ENCODE data around the gene HEXIM1. TPM values are rescaled to one million over a fixed set of nuclear protein-coding genes. Genes with fewer than 3 reads are reported as not detected.
A peak's percentile ranks its signal among the peaks of the same experiment; 100 is the strongest.
"Not testable (repeated sequence)": the region's sequence is repeated elsewhere in the genome, so short reads cannot be mapped to it uniquely, and the experiment has no call there.

The HEXIM1 gene
- total RNA-seq, 2 donors from 2014 or later: 27.8 to 31.7 TPM

DNA sequence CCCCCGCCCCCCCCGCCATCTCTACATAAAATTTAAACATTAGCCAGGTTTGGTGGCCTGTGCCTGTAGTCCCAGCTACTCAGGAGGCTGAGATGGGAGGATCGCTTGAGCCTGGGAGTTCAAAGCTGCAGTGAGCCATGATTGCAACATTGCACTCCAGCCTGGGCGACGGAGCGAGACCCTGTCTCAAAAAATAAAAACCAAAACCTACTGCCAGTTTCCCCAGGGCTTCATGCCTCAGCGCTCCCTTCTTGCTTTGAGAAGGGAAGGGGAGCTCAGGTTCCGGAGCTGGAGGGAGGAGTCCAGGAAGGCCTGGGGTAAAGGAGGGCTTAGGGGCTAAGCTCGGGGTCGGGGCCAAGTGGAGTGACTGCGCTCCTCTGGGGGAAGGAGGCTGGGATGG, 36.4 kb upstream of the HEXIM1 start:
- intact Hi-C loops (cut with DNase I): no loop called here
- DNase-seq: no peak
- ATAC-seq: no peak

- ATAC-seq (no peak), DNase-seq (no peak)
Observed at GRCh38 chr17:45112559-45113423, 35.5 kb upstream of the HEXIM1 start.

DNA sequence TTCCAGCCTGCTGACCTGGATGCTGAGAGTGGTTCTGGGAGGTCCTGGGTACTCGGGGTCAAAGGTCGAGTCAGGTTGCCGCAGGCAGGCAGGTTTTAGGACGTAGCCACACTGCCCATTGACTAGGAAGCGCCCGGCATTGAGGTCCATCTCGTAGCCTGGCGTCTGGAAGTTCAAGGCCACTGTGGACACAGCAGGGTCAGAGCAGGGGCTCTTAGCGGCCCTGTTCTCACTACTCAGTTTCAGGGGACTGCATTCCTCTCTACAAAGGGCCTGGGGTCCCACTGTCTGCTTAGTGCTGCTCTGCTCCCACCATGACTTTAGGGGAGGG, 34.9 kb upstream of the HEXIM1 start:
- DNase-seq (no peak), ATAC-seq (no peak)
- intact Hi-C loops (cut with DNase I): no loop called here

More at GRCh38 chr17:45112559-45113423, 35.5 kb upstream of the HEXIM1 start:
- intact Hi-C loops (cut with DNase I): no loop called here

- ATAC-seq (no peak), DNase-seq (no peak)
- intact Hi-C loops (cut with DNase I): no loop called here
Observed at GRCh38 chr17:45114117-45114932, 34.0 kb upstream of the HEXIM1 start.

GRCh38 chr17:45115015-45115625, 33.2 kb upstream of the HEXIM1 start:
- intact Hi-C loops (cut with DNase I): no loop called here
- DNase-seq (no peak), ATAC-seq (no peak)

- intact Hi-C loops (cut with DNase I): no loop called here
- DNase-seq: no peak
- no peak for ATAC-seq
Observed at GRCh38 chr17:45115871-45116270, 32.4 kb upstream of the HEXIM1 start.

GRCh38 chr17:45116434-45117016, 31.8 kb upstream of the HEXIM1 start:
- ATAC-seq: no peak
- no peak for DNase-seq
- intact Hi-C loops (cut with DNase I): no loop called here

GRCh38 chr17:45117334-45117733, 30.9 kb upstream of the HEXIM1 start:
- no peak for ATAC-seq
- intact Hi-C loops (cut with DNase I): no loop called here
- DNase-seq: no peak

GRCh38 chr17:45117848-45118646, 30.2 kb upstream of the HEXIM1 start:
- intact Hi-C loops (cut with DNase I): no loop called here
- no peak for DNase-seq
- no peak for ATAC-seq

GRCh38 chr17:45118691-45119090, 29.6 kb upstream of the HEXIM1 start:
- intact Hi-C loops (cut with DNase I): no loop called here
- ATAC-seq (no peak), DNase-seq (no peak)

DNA sequence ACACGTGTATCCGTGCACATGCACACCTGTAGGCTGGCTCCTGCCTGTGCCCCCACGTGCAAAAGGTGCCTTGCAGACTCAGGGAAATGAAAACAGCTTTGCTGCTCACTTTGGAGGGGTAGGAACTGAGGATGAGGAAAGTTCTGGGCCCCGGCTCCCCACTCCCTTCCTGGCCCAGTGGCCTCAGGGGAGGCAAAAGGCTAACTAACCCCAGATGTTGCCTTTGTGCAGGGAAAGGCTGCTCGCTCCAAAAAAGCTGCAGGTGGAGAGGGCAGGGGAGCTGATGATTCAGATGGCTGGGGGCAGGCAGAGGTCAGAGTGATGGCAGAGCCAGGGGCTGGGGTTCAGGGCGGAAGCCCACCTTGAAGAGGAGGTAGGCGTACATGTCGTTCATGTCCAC, 28.3 kb upstream of the HEXIM1 start:
- DNase-seq: no peak
- intact Hi-C loops (cut with DNase I): no loop called here

GRCh38 chr17:45120558-45120957, 27.7 kb upstream of the HEXIM1 start:
- no peak for DNase-seq
- ATAC-seq: no peak
- intact Hi-C loops (cut with DNase I): no loop called here

More for the DNA sequence above, 28.3 kb upstream of the HEXIM1 start:
- ATAC-seq: no peak

DNA sequence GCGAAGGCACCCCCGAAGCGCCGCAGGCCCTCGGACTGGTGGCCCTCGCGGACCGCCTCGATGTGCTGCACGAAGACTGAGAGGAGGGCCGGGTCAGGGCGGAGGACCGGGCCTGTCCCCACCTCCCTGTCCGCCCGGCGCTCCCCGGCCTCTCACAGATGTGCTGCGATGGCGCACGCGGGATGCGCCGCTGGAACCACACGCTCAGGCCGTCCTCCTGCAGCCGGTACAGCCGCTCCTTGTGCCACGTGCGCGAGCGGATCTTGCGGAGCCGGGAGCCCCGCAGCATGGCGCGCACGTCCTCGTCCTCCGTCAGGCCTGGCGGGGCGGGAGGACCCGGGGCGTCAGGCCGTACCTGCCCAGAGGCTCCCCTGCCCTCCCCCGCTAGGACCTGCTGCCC, 27.2 kb upstream of the HEXIM1 start:
- ATAC-seq (no peak), DNase-seq (no peak)
- intact Hi-C loops (cut with DNase I): no loop called here

- intact Hi-C loops (cut with DNase I): no loop called here
- ATAC-seq: no peak
Observed at GRCh38 chr17:45123076-45123770, 25.1 kb upstream of the HEXIM1 start.

DNA sequence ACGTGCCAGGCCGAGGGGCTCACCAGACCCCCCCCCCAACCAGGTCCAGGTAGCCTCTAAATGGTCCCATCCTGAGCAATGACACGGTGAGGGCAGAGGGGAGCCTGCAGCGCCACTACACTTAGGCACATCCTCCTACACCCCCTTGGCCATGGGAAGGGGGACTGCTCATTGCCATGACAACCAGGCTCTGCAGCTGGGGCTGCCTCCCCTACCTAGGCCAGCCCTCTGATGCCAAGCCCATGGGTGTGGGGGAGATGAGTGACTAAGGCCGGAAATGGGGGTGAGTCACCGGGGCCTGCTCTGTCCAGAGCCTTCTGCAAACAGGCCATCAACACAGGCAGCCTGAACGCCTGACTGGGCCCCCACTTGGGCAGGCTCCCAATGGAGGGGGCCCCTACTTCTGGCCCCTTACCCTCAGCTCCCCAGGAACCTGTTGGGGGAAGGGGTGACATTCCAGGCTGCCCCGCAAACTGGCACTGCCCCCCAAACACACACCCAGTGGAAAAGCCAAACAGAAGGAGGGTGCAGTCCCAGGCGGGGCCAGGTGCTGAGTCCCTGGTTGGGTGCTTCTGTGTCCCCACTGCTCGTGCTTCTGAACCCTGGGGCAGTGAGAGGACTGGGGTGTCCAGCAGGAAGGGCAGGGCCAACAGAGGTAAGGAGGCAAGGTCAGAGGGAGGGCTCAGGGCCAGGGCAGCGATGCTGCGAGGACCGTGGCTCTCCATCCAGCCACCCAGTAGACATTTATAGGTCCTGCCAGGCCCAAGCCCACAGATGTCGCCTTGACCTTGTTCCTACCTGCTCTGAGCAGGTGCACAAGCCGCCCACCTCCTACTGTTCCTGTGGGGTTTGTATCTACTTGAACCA, 24.1 kb upstream of the HEXIM1 start:
- DNase-seq (peak; percentile 82), ATAC-seq (peak; percentile 28 to 88)
- intact Hi-C loops (cut with DNase I): no loop called here

More at GRCh38 chr17:45123076-45123770, 25.1 kb upstream of the HEXIM1 start:
- DNase-seq: no peak

- DNase-seq; ATAC-seq; intact Hi-C loops (cut with DNase I): not testable (repeated sequence)
Observed at GRCh38 chr17:45124797-45125122, 23.5 kb upstream of the HEXIM1 start.

DNA sequence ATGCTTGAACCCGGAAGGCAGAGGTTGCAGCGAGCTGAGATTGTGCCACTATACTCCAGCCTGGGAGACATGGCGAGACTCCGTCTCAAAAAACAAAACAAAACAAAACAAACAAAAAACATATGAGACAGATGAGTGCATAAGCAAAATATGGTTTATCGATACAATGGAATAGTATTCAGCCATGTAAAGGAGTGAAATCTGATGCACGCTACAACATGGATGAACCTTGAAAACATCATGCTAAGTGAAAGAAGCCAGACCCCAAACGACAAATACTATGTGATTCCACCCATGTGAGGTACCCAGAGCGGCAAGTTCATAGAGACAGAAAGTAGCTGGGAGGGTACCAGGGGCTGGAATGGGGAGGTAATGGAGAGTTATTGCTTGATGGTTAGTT, 22.8 kb upstream of the HEXIM1 start:
- ATAC-seq: no peak
- intact Hi-C loops (cut with DNase I): no loop called here

DNA sequence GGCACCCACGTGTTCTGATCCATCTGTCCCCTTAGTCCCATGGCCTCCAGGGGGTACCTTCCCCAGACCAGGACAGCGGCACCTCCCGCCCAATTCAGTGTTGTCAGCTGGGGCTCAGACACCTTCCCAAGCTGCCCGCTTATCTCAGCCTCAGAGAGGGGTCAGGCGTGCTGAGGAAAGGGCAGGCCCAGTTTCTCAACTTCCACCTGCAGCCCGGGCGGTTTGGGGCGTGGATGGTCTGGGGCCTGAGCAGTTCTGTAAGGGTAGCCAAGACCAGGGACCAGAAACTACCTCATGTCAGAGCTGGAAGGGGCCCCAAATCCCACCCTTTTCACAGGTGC, 21.1 kb upstream of the HEXIM1 start:
- intact Hi-C loops (cut with DNase I): no loop called here
- DNase-seq (no peak), ATAC-seq (peak in 1 of 2 donors; percentile 1)

More for the DNA sequence above, 22.8 kb upstream of the HEXIM1 start:
- no peak for DNase-seq

All from left cardiac atrium (tissue), 4 donors.